ENCODE results near the gene CCDC92.
A peak's percentile ranks its signal among the peaks of the same experiment; 100 is the strongest.

The CCDC92 gene, protein sequence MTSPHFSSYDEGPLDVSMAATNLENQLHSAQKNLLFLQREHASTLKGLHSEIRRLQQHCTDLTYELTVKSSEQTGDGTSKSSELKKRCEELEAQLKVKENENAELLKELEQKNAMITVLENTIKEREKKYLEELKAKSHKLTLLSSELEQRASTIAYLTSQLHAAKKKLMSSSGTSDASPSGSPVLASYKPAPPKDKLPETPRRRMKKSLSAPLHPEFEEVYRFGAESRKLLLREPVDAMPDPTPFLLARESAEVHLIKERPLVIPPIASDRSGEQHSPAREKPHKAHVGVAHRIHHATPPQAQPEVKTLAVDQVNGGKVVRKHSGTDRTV

DNA sequence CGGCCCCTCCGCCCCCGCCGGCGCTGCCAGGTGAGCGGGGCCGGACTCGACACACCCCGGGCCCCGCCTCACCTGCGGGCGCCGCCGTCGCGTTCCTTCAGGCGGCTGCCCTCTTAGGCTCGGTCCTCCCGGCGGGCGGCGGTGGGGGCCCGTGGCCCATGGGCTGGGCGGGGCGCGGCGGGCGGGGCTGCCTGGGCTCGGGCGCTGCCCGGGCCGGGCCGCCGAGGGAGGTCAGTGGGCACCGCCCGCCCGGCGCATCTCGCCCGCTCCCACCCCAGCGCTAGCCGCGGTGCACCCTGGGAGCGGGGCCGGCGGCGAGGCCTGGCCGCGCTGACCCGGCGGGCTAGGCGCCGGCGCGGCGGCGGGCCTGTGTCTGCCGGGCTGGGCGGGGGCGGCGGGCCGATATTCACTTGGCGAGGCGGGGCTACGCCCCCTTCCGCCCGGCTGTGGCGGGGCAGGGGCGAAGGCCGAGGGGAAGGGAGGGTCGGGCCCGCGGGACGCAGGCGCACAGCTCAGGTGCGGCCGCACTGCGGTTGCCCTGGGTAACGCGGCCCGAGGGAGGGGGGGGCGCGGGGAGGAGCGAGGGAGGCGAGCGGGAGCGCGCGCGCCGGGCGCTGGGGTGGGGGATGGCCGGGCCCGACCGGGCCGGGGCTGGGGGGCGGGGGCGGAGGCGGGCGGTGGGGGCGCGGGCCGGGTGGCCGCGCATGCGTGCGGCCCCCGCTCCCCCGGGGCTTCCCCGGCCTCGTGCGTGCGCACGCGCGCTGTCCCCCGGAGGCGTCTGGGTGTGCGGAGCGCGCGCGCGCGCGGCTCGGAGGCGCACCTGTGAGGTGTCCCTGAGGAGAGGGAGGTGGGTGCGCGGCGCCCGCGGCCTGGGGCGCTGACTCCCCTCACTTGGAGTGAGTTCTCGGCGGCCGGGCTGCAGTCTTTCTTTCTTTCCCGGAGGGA lies at the start of gene CCDC92, which contains the start of gene ZNF664:
TSS of gene CCDC92 (minus strand) at position 375 of the 945 bp plus-strand sequence. CDS start 28,526 bp downstream, outside the sequence.
TSS of gene ZNF664 (plus strand) at position 759 of the 945 bp plus-strand sequence. CDS start 38,930 bp downstream, outside the sequence.
- peak; percentile 87 to 95 for DNase-seq (ENCODE audit: low read depth in 2 of 2)

DNA sequence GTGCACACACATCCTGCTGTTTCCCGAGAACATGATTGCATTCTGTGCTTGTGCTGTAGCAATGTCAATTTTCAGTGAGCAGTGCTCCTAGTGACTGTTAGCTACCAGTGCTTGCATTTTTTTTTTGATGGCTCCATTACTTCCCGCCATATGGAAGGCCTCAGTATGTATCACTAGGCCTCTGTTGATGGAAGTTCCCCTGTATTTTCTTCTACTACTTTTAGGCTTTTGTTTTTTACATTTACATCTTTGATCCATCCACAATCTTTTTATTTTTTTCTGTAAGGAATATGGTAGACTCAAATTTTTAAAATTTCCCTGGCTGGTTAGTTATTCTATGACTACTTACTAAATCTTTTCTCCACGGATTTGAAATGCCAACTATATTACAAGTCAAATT lies 49.5 kb upstream of the CCDC92 start:
- DNase-seq (ENCODE audit: low read depth in 2 of 2): no peak

DNA sequence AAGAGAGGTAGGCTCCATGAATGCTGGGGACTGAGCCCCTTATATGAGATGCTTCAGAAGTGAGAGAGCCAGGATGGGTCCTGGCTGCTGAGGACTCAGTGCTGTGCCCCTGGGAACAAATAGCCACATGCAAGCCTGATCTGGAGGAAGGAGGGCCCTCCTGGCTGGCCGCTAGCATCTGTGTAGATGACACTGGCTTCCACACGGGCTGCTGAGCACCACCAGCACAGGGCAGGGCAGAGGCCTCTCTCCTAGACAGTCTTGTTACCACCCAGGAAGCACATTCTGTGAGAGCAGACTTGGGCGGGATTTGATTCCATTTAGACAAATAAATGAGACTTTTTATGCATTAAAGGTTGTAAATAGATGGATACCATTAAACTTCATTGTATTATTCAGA lies 48.4 kb upstream of the CCDC92 start:
- no peak for DNase-seq (ENCODE audit: low read depth in 2 of 2)

DNA sequence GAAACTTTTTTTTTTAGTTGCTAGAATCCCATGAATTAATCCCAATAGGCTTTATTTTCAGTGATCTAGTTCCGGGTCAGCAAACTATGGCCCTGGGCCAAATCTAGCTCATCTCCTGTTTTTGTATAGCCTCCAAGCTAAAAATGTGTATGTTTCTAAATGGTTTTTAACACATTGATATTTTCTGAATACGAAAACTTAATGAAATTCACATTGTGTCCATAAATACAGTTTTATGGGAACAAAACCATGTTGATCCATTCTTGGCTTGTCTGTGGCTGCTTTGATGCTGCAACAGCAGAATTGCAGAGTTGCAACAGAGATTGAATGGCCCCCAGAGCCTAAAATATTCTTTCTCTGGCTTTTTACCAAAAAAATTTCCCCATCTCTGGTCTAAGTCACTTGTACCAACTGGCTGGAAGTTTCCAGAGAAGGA lies 47.9 kb upstream of the CCDC92 start:
- DNase-seq (ENCODE audit: low read depth in 2 of 2): no peak

DNA sequence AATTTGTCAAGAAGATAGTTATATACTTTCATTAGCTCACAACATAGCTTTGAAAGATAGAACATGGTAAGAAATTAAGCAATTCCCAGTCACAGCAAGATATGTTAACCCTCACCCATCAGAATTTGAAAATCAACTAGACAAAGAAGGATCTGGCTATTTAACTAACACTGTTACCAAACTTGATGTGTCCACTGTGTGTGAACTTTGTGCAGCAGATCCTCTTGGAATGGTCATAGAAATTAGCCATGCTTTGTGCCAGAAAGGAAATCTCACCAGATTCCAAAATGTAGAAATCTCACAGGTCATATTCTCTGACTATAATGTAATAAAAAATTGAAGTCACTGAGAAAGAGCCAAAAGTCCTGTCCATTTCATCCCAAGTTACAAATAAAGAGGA lies 46.5 kb upstream of the CCDC92 start:
- no peak for DNase-seq (ENCODE audit: low read depth in 2 of 2)

DNA sequence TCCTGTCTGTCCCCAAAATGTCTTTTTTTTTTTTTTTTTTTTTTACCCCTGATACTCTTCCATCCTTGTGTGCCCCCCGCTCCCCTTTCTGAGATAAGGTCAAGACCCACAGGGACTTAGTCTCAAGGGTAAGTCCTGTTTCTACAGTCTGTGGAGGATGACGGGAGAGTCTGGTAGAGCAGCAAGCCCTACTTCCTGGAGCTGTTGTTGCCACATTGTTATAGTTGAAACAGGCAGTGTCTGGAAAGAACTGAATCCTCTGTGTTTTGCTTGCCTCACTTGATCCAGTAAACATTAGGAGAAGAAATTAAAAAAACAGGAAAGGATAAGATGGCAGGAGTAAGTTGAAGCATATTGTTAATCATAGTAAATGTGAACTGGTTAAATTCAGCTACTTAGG lies 45.9 kb upstream of the CCDC92 start:
- no peak for DNase-seq (ENCODE audit: low read depth in 2 of 2)

DNA sequence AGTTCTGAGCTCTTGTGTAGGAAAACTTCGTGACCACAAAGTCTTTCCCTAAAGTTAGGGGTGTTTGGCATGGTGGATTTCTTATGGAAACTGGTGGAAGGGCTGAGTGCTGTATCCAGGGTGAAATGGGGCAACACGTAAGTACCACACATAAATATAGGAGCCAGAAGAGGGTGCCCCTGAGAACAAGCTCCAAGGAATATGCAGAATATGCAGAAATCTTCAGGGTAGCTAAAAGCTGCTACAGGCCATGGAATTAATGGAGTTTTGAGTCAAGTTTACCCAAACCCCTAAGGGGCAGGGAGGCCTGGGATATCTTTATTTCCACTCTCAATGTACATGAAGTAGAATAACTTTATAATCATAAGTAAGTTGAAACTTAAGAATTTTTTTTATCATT lies 44.4 kb upstream of the CCDC92 start:
- no peak for DNase-seq (ENCODE audit: low read depth in 2 of 2)

DNA sequence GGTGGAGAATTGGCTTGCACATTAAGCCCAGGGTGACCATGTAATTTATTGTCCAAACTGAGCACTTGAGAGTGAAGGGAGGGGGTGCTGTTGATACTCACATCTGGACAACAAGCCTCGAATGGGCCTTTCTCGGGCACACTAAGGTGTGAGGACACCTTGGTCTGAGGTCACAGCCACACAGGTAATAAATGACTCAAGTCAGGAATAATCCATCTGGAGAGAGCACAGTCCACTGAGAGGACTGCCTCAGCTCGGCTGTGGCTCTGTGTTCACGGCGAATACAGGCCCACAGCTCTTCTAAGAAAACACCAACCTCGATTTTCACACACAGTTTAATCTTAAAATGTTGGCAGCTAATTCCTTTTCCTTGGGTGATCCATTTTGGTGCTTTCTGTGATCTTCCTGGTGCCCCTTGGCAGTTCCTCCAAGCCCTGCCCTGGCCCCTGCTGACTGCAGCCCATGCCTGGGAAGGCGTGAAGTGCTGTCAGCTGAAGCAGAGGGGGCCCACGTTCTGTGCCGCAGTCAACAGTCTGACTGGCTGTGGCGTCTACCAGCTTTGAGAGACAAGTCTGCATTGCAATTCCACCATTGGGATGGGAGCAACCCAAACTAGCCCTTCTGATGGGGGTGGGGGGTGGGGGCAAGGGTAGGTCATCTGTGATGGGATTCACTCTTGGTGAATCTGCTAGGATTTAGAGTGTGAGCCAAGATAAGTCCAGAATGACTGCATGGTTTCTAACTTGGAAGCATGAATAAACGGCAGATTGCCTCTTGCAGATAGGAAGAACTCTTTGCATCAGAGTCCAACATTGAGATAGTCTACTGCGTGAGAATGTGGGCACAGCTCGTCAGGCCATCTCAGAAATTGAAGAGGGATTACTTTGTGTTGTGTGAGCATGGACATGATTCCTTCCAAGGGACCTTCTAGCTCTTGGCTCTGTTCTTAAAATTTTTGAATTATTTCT lies 43.1 kb upstream of the CCDC92 start:
- DNase-seq (ENCODE audit: low read depth in 2 of 2): no peak

DNA sequence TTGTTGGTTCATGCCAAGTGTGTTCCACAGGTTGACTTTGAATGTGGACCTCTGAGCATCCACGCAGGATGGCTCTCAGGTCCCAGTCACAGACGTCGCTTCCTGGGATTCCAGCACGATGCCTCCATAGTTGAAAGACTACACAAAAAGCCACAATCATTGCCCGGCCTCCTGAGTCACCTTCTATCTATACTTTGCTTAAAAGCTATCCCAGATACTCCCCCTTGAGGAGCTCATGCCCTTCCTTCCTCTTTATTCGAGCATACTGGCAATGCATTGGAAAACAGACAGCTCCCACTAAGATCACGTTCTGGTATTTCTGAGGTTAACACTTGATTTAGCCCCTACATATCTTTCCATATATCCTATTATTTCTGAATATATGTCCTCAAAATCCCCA lies 40.4 kb upstream of the CCDC92 start:
- no peak for DNase-seq (ENCODE audit: low read depth in 2 of 2)

DNA sequence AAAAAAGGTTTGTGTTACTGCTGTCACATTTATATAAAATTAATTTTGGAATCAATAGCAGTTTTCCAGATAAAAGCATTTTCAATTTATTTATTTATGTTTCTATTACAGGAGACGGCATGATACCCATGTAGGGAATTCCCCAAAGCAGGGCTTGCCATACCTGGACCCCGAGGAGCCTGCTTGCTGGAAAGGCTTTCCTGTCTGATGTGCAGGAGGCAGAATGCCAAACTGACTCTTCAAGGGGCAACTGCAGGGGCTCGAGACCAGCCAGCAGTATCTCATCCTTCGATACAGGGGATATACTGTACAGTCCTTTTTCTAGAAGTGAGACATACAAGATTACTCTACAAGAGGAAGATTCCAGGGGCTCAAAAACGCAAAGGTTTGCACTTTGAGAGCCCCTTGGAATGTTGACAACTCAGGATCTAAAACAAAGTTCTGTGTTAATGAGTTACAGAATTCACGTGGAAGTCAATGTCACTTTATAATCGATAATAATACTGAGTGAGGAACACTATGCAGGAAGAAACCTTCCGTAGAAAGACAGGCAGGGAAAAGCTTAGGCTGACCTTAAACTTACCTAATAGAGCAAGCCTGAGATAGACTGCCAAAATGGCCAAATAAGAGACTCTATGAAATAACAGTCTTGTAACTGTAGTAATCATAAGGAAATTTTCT lies 38.9 kb upstream of the CCDC92 start:
- DNase-seq (ENCODE audit: low read depth in 2 of 2): no peak

DNA sequence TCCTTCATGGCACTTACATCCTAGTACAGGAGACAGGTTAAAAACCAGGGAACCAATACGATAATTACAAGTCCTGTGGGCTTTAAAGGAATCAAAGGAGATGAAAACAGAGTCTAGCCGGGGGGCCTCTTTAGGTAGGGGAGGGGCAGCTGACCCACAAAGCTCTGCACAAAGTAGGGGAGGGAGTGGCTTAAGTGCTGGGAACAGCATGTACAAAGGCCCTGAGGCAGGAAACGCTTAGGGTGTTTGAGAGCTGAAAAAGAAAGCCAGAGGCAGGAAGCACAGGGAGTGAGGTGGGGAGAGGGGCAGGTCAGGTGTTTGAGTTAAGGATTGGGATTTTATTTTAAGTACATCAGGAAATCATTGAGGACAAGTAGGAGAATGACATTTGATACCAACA lies 38.1 kb upstream of the CCDC92 start:
- no peak for DNase-seq (ENCODE audit: low read depth in 2 of 2)

DNA sequence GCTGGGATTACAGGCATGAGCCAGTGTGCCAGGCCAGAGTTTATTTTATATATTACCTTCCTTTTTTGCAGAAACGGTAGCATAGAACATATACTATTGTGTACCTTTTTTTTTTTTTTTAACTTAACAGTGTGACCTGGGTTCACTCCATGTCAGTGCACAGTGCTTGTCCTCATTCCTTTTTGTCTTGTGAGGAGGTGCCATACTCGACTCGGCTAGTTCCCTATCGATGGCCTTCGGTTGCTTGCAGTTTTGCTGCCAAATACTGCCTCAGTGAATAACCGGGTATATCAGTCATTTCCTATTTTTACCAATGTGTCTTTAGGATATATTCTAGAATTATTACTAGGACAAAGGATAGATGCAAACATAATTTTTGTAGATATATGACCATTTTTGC lies 37.1 kb upstream of the CCDC92 start:
- no peak for DNase-seq (ENCODE audit: low read depth in 2 of 2)

DNA sequence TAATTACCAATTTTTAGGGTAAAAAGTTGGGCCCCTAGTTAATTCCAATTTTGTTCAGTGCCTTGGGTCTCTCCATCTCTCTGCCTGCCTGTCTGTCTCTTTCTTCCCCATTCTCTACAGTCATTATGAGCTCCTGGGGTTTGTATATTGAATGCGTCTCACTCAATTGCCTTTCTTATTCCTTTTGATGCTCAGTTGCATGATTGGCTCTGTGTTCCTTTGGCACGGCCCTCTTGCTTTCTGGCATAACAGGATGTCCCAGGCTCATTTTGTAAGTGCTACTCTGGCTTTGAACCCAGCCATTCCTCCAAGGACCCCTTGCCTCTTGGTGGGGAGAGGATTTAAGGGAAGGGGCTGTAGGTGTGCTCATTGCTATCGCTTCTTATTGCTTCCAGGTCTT lies 36.0 kb upstream of the CCDC92 start:
- no peak for DNase-seq (ENCODE audit: low read depth in 2 of 2)

DNA sequence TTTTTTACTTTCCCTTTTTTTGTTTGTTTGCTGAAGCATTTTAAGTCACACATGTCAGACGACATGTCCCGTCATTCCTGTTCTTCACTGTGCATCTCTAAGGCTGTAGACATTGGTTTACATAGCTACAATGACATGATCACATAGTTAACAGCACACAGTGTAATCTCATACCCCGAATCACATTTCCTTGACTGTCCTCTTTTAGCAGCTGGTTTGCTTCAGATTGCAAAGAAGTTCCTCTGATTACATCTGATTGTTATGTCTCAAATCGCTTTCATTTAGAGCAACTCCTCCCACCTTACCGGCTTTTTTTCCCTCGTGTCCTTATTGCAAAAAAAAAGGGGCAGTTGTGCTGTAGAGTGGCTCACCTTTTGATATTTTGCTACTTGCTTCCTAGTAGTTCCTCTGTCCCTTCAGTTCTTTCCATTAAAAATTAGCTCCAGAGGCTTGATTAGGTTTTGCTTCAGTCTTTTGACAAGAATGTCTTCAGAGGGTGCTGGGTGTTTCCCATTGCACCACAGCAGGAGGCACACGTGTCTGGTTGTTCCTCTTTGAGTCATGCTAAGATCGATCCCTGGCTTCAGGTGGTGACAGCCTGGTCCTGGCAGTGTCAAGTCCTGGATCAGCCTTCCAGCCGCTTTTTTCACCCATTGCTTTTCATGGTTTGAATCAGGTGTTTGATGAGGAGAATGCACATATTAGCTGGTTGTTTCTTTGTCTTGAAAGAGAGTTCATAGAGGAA lies 35.4 kb upstream of the CCDC92 start:
- no peak for DNase-seq (ENCODE audit: low read depth in 2 of 2)

DNA sequence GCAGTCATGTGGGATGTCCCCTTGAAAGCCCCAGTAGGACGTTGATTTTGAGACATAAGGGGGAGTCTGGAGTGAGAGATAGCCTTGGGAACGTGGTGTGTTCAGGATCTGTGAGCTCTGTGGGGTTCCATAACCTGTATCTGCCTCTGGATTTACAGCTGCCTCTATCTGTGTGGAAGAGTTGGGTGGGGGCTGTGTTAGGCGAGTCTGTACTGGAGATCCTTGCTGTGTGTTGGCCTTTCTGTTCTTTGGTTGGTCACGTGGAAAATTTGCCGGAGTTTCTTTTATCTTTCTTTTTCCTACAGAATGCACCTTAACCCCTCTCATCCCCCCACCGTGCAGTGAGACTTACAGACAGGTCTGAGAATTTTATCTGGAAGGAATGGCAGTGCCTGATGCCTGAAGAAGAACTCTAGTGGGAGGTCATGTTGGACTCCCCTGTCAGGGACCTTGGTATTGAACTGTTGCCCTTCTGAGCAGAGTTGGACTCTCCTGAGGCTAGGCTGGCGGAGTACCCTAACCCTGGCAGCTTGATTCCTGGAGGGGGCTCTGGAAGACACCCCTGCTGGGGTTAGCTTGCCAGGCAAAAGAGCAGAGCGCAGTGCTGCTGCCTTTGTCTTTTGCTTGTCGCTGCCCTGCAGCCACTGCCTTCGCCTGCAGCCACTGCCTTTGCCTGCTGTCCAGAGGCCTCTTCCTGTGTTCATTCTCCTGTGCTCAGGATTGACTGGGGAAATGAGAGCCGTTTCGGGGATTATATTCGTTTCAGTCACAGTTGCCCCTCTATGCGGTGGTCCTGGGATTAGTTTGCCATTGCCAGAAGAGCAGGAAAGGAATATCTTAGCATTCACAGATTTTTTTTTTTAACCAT lies 34.4 kb upstream of the CCDC92 start:
- no peak for DNase-seq (ENCODE audit: low read depth in 2 of 2)

DNA sequence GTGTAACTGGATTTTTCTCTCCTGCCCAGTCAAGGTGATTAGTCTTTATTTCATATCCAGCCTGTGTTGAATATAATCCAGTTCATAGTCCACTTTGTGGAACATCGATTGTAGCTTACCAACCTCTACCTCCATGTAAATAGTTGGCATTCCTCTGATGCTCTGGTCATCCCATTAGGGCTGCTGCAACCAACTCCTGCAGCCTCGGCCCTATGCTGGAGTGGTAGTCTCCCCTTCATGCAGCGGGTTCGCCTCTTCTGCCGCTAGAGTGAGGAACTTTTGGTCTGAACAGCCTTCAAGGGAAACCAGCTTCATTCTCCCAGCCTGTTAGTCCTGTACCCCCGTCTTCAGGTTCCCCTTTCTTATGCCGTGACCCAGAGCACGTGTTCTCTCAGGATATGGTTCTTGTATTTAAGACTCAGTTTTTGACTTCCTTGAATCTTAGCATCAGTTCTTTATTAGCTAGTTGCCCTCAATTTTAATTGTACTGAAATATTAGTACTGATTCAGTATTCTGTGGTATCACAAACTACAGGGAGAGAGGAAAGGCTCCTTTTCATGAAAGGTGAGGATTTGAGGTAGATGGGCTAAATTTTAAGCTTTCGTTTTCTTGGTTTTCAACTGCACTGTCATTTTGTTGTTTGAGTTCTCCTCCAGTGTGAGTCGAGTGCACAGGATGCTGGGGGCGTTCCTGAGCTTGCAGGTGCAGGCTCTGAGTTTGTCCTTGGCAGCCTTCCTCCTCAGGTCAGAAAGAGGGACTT lies 33.6 kb upstream of the CCDC92 start:
- no peak for DNase-seq (ENCODE audit: low read depth in 2 of 2)

DNA sequence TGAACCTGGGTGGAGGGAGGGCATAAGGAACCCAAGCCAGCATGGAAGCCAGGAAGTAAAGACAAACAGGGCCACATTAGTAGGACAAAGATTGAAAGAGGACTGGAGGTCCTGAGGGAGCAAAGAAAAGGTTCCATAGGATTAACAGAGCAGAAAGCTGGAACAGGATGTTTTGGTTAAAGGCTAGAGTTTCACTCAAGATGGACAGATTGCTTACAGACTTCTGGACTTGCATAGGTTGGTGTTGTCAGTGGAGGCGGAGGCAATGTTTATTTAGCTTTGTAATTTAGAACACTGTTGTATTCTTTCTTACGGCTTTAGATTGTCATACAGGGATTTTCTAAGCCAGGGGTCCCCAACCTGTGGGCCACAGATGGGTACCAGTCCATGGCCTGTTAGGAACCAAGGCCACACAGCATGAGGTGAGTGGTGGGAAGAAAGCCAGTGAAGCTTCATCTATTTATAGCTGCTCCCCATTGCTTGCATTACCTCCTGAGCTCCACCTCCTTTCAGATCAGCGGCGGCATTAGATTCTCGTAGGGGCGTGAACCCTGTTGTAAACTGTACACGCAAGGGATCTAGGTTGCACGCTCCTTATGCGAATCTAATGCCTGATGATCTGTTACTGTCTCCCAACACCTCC lies 31.7 kb upstream of the CCDC92 start:
- no peak for DNase-seq (ENCODE audit: low read depth in 2 of 2)

DNA sequence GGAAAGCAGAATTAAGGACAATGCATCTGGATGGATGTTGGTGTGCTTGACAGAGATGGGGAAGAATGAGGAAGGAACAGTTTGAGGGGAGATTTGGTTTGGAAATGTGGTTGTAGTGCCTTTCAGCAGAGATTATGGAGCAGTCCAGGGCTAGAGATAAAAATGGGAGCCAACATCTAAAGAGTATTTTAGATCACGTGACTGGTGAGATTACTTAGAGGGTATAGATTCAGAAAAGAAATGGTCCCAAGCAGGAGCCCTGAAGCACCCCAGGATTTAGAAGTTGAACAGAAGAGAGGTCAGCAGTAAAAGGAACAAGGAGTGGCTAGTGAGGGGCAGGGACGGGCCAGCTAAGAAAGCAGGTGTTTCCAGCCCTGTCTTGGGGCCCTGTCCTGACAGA lies 30.0 kb upstream of the CCDC92 start:
- no peak for DNase-seq (ENCODE audit: low read depth in 2 of 2)
